Measurements from ENCODE around the gene ALDH1L1.

ALDH1L1 gene

DNA sequence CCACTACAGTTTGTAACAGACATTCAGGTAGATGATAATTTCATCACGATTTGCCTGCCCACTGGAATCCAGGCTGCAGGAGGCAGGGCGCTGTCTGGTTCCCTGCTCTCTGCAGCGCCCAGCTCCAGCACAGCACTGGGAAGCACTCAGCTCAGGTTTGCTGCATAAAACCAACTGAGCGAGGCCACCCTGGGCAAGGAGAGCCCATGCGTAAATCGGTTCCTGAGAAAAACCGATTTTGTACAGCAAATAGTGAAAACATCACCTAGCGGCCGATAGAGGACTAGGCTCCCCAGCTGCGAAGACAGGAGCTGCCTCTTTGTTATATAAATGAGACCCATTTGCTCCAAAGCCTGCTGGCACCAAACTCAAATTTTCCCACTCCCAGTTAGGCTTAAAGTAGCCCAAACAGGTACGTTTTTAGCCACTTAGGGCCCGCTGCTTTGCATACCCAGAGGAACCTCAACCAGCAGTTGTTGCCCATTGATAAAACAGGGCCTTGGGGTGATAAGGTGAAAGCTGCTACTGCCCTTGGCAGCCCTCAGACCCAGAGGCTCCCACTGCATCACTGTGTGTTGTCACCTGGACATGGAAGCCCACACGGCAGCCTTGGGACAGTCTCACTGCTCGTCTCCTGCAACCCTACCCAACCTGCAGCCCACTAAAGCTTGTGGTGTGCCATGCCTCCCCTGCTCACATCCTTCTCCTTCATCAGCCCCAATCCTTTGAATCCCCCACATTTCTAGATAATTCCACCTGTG, 47.5 kb downstream of the ALDH1L1 start:
- peak; percentile 9 for DNase-seq

DNA sequence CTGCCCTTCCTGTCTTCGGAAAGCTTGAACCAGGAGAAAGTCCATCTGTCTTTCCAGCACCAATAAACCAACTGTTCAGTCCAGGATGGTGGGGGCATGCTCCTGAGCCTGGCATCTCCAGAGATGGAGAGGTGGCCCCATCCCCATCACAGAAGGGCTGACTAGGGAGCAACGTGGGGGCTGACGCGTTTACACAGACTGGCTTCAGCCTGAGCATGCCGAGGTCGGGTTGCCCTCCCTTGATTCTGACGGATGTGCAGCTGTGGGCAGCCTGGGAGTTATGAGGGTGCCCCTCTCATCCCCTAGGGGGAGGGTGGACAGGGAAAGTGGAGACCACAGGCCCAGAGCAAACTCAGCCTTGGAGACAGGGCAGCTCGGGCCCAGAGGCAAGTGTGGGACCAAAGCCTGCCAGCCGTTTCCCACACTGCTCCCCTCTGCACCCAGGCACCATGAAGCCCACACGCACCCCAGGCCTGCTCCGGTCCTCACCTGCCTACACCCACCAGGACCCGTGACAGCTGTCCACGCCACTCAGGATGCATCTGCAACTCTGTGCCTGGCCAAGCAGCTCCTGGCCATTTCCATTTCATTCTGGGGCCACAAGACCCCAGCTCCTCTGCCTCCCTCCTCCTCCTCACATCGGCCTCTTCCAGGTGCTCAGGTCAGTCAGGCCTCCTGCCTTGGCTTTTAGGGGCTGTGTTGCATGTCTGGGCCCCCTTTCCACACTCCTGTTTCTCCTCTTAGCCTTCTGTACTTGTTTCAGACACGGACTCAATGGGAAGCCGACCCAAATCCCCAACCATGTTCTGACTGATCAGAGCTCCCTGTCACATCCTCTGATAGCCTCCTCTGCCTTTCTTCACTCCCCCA, 48.3 kb downstream of the ALDH1L1 start:
- no peak for DNase-seq

DNA sequence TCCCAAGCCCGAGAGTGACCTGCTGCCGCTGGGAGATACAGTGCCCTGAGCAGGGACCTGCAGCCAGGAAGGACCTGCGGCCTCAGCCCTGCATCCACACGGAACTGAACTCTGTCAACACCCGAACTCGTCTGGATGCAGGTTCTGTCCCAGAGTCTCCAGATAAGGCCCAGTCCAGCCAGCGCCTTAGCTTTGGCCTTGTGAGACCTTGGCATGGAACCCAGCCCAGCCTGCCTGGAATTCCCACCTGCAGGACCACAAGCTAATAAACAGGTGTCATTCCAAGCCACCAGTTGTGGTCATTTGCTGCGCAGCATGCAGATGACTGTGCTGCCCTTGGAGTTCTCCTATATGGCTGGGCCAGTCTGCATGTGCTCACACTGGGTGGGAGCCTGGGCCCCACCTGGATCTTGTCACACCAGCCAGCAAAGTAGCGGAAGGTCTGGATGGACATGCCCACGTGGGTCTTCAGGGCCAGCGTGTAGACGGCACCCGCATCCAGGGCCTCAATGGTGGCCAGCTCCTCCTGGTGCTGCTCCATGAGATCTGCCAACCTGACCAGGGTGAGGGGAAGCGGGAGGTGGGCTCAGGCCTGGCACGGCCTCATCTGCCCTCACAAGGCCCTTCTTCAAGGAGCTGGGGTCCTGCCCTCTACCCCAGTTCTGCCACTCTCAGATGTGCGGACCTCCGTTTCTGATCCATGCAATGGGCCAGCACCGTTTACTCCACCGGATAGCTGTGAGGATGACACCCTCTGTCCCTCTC, 49.2 kb downstream of the ALDH1L1 start:
- no peak for DNase-seq

DNA sequence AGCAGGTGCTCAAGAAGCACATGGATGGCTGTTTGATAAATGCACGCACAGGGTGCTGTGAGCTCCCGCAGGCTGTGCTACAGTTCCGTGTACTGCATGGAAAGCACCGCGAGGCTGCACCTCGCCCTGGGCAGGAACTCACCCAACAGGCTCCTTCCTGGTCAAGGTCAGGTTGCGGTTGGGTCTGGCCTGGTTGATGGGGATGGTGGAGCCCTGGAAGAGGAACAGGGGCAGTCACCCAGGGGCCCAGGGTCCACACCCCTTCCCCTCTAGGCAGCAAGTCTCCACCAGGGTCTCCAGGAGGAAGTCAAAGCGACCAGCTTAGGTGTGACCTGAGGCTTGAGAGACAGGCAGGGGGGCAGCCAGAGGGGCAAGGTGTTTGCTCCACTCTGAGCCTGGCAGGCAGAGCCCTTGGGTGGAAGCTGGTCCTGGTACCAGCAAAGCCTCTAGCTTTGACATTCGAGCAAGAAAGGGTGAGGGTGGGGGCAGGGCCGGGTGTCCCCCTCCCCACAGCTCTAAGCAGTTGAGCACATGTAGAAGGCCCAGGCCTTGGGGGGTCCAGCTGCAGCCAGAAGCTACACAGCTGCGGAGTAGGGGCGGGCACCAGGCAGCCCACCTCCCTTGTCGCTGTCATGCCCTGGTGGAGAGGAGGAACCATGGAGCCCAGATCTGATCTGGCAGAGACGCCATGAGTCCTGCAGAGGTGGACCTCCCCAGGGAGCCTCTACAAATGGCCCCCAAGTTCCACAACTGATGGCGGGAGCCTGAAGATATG, 50.1 kb downstream of the ALDH1L1 start:
- DNase-seq = no peak

DNA sequence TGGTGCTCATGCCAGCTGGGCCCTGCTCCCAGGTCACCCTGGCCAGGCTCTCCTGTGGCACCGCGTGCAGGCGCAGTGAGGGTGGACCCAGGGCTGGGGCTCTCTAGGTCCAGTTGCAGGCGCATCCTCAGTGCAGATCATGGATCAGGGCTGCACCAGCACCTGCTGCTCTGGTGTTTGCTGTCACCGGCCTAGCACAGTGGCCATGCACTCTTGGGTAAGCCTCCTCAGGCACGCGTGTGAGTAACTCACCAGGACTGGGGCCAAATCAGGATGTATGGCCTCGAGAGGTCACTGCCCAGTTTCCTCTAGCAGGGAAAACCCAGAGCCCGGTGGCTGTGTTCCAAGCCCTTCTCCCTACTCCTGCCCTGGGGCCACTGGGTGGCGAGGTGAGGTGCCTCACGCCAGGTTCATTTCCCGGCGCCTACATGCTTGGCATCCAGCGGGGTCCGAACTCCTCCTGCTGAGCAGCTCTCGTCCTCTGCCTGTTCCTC, 50.9 kb downstream of the ALDH1L1 start:
- DNase-seq = no peak

DNA sequence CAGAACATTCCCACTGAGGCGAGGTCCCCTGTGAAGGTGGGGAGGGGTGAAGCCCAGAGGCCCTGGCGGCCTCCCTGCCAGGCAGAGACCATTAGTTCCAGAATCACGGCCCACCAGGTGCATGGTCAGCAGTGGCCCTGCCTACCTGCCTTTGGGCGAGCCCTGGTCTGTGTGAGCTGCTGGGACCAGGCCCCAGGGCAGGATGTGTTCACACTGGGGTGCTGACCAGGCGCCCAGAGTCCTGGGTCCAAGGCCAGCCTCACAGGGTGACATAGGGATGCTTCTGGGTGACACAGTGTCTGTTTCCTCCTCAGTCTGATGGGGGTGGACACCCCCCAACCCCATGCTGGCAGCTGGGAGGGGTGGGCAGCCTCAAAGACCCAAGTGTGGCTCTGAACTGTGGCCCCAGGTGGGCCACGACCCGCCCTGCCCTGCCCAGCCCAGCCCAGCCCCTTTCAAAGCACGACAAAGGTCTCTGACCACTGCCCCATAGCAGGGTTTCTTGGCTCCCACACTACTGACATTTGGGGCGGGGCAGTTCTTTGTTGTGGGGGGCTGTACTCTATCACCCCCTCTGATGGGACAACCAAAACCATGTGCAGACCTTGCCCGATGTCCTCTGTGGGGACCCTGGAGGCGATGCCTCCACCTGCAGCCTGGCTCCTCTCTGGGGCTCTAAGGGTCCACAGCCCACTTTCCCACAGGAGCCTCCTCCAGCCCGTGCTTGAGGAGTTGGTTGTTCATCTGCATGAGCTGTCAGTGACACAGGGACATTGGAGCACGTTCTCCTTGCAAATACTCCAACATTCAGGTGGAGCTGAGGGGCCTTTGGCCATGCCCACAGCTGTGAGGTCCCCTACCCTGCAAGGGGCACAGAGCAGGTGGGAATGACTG, 51.6 kb downstream of the ALDH1L1 start:
- no peak for DNase-seq

DNA sequence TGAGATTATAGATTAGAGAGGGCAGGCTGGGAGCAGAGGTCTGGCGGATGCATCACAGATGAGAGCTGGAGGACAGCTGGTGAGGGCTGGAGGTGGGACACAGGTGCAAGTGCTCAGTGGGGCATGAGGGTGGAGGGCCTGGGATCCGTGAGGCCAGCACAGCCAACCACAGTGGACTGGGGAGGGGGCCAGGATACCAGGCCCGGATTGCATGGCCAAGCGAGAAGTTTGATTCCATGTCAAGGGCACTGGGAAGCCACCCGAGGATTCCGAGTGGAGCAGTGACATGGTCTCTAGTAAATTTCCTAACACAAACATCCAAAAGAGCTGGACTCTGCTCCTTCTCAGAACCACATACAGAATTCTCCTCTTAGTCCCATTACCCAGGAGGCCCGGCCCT, 52.5 kb downstream of the ALDH1L1 start:
- no peak for DNase-seq

DNA sequence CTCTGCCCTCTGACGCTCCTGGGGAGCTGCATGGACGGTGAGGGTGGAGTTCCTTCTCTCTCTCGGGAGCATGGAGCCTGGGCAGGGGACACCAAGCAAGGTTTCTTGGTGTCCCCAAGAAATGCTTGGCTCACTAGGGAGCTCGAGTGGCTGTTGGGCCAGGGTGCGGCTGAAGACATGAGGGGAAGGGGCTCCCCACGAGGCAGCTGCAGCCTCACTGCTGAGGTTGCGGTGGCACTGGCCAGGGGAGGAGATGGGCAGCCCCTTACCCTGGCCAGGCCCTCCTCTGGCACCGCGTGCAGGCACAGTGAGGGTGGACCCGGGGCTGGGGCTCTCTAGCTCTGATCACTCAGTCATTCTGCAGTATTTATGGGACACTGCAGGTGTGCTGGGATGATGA, 52.9 kb downstream of the ALDH1L1 start:
- DNase-seq = no peak

DNA sequence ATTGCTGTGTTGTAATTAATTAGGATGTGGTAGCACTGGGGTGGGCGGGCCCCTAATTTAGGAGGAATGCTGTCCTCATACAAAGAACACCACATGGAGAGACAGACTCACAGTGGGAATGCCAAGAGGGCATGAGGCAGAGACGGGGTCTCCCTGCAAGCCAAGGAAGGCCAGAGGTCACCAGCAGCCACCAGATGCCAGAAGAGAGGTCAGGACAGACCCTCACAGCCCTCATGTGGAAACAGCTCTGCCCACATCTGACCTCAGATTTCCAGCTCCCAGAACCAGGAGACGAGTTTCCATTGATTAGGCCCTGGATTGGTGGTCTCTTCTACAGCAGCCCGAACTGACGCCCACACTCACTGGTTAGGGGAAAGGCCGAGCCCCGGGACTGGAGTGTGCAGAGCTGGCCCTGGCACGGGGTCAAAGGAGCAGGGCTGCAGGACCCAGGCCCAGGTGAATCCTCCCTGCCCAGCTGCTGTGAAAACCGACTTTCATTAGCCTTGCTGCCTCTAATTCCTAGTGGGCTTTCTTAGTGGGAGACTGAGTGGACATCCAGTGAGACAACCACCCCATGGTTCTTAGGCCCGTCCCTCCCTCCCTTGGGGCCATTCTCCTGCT, 53.5 kb downstream of the ALDH1L1 start:
- DNase-seq = no peak

DNA sequence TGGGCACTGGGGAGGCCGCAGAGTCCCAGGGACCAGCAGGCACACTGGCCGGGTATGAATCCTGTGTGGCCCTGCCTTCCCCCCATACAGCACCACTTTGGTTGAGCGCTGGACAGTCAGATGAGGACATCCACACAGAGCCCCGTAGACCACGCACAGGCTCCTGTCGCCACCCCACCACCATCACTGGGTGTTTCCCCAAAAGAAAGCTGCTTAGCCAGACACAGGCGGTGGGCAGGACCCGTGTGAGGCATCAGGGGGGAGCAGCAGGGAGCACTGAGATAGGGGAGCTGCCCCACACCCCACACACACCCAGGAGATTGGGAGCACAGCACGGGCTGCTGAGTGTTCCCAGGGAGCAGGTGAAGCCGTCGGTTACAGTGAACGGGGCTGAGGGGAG, 54.1 kb downstream of the ALDH1L1 start:
- DNase-seq = no peak

DNA sequence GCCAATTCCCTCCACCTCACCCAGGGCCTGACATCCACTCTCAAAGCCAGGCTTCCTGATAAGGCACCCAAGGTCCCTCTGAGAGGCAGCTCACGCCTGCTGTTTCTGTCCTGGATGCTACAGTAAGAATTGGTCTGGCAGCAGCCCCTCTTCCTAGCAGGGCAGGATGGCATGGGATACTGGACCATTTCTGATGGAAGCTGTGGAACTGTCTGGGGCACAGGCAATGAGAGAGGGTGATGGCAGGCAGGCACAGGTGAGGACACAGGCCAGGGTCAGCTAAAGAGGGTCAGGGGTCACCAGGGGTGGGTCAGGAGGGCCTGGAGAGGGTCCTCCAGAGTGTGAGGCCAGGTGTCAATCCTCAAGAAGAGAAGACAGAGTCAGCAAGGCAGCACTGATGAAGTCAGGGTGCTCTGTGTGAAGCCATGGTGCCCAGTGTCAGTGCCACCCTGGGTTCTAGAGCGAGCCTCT, 54.6 kb downstream of the ALDH1L1 start:
- DNase-seq = no peak

DNA sequence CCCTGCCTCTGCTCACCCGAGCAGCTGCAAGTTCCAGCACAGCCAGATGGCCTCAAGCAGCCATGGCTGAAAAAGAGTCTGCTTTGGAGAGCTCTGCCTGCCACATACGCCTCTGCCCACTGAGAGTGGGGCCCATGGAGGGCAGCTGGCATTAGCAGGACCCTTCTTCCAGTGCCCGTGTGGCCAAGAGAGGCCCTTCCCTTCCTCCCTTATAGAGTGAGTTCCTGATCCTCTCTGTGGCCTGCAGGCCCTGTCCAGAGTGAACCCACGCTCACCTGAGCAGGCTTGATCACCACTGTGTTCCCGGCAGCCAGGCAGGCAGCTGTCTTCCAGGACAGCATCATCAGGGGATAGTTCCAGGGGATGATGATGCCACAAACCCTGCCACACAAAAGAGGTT, 55.0 kb downstream of the ALDH1L1 start:
- no peak for DNase-seq

DNA sequence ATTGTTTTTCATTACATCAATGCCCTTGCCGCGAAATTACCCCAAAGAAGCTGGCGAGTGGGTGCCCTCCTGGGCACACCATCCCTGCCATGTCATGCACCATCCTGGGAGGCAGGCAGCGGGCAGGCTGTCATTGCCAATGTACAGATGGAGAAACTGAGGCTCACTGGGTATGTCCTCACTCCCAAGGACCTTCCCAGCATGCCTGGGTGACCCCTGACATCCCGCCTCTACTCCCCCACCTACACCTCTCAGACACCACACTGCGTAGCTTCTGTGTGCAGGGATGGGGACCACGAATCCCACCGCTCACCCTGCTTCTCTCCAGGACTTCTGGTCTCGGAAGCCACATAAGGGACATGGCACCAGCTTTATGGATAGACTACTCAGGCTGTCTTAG, 55.5 kb downstream of the ALDH1L1 start:
- no peak for DNase-seq

DNA sequence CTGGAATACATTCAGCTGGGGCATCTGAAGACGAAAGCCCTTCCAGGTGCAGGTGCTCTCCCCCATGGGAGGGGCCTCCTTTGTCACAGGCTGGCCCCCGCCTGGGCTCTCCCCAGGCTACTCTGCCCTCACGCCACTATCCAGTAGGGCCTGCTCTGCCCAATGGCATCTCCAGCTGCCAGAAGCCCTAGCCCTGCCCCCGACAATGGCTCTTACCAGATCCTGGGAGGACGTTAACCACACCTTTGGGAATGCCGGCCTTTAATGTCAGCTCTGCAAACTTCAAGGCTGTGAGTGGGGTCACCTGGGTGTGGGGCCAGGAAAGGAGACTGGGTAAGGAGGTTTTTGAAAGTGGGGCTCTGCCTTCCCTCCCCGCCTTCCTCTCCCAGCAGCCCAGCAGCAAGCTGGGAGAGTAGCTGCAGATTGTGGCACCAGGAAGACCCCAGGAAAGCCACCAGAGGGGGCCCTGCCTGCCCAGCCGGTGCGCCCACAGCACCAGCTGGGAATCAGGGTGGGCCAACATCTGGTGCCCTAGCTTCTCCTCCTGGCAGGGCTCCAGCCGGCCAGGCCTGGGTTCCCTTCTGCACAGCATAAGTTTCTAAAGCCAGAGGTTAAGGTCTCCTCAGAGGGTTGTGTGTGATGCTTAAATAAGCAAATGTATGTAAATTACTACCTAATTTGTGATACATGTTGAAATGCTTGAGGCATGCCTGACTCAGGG, 56.1 kb downstream of the ALDH1L1 start:
- DNase-seq = no peak

DNA sequence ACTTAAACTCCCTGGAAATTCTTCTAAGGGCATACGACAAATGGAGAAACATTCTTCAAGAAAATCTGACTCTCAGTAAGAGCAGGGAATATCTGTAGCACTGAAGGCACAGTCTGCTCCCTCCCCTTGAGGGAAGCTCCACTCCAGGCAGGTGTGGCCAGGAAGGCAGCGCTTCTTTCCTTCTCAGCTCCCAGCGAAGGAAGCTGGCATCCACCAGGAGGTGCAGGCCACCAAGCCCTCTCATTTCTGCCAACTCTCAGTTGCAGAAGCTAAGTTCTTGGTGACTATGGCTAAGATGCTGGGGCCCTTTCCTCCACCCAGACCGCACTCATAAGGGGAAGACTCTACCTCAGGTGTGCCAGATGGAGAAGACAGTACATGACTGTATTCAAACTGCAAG, 58.8 kb downstream of the ALDH1L1 start:
- DNase-seq = no peak

DNA sequence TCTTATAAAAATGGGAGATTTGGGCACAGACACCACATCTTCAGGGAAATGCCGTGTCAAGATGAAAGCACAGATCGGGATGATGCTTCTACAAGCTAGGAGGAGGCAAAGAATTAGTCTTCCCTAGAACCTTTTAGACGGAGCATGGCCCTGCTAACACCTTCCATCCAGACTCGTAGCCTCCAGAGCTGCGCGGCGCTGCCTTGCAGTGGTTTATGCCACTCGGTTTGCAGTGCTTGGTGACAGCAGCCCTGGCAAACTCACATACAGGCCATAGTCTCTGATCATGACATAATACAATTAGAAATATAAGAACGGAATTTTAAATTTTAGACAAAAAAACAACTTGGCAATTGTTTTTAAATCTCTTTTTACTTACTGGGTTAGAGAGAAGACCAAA, 59.3 kb downstream of the ALDH1L1 start:
- DNase-seq = no peak

DNA sequence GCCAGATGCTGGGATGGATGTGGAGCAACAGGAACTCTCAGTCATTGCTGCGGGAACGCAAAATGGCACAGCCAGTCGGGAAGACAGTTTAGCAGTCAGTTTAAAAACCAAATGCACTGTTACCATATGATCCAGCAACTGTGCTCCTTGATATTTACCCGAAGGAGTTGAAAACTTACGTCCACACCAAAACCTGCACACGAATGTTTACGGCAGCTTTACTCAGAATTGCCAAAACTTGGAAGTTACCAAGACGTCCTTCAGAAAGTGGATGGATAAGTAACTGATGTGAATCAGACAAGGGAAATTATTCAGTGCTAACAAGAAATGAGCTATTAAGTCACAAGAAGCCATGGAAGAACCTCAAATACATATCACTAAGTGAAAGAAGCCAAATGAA, 60.4 kb downstream of the ALDH1L1 start:
- DNase-seq = no peak

DNA sequence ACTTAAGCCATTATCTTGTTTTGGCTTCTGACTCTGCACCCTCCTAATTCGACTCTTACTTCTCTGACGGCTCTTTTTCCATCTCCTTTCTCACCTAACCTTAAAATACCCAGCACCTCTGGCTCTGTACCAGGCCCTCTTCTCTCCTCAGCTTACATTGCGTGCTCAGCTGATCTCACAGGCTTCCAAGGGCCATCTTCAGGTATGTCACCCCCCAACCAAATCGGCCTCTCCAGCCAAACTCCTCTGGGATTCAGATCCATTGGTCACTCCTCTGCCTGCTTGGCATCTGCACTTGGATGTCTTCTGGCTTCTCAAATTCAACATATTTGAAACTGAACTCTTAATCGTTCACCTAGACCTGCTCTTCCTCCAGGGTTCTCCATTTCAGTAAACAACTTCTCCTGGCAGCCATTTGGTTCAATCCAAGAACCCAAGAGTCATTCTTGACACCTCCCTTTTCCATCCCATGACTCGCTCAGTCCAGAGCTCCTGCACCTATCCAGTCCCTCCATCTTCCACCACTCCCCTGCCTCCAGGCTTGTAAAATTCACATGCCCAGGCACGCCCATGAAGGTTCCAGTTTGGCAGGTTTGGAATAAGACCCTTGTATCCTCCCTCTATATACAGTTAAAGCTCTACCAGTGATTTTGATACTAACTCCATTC, 61.2 kb downstream of the ALDH1L1 start:
- no peak for DNase-seq

DNA sequence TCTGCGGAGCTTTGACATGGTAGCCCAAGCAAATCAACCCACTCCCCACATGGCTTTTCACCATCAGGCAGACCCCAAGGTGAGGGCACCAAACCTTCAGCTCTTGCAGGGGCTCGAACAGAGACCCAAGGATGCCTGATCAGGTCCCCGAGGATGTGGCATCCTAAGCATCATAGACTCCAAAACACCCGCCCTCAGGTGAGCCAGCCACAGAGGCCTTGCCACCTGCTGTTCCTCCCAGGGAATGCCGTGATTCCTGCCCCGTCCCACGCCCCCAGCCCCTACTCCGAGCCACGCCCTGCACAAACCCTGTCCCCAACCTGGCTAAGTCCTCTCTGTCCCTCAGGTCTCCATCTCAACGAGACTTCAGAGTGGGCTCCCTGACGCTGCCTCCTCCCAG, 61.8 kb downstream of the ALDH1L1 start:
- DNase-seq = no peak

DNA sequence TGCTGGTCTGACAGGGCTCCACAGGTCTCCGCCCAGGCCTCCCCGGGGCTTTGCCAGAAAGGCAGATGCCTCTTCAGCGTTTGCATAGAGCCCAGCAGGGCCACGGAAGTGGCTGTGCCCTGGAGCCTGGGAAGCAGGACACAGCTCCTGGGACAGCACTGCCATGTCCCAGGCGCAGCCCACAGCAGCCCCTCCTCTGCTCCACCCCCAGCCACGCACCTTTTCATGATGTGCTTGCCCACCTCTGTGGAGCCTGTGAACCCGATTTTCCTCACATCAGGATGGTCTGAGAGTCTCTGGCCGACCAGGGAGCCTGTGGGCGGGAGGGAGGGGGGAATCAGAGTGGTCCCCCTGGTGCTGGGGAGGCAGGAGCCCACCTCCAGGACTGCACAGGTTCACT, 62.6 kb downstream of the ALDH1L1 start:
- DNase-seq = no peak
